Hepatocyte (in vitro differentiated cells): Measurements from ENCODE around the gene UHRF2. TPM values are rescaled to one million over a fixed set of nuclear protein-coding genes. Genes with fewer than 3 reads are reported as not detected.

Experiments used
- DNase-seq: peaks from one replicate; pipeline ENCODE4 v3.0.0-alpha.2; 2016; ENCODE audit warnings: low spot score
- H2AFZ ChIP-seq: fragments of 200-600 bp; sonication (generic); 2 replicates; pipeline ENCODE4 v1.6.0; 2016; ENCODE audit warnings: antibody characterized with exemption, mild to moderate bottlenecking
- H3K27ac ChIP-seq: fragments of 200-600 bp; sonication (generic); 2 replicates; pipeline ENCODE4 v1.5.1; 2016; ENCODE audit warnings: mild to moderate bottlenecking
- H3K27me3 ChIP-seq: fragments of 200-600 bp; sonication (generic); 2 replicates; pipeline ENCODE4 v1.6.1; 2016
- H3K36me3 ChIP-seq: fragments of 200-600 bp; sonication (generic); replicated peaks from 2 replicates; pipeline ENCODE4 v1.5.1; 2016; ENCODE audit warnings: low read depth; ENCODE audit not compliant: insufficient read depth
- H3K4me1 ChIP-seq: fragments of 200-600 bp; sonication (generic); 2 replicates; pipeline ENCODE4 v1.5.1; 2016; ENCODE audit warnings: mild to moderate bottlenecking, moderate library complexity; ENCODE audit not compliant: insufficient read depth
- H3K4me2 ChIP-seq: fragments of 200-600 bp; sonication (generic); 2 replicates; pipeline ENCODE4 v1.6.0; 2016
- H3K4me3 ChIP-seq: fragments of 200-600 bp; sonication (generic); 2 replicates; pipeline ENCODE4 v1.5.1; 2016; ENCODE audit warnings: mild to moderate bottlenecking
- H3K79me2 ChIP-seq: fragments of 200-600 bp; sonication (generic); 2 replicates; pipeline ENCODE4 v1.6.0; 2017; ENCODE audit warnings: mild to moderate bottlenecking
- H3K9me2 ChIP-seq: fragments of 200-600 bp; sonication (generic); replicated peaks from 2 replicates; pipeline ENCODE4 v1.6.0; 2017; ENCODE audit warnings: mild to moderate bottlenecking; ENCODE audit not compliant: insufficient read depth
- H3K9me3 ChIP-seq: fragments of 200-600 bp; sonication (generic); 2 replicates; pipeline ENCODE4 v1.5.1; 2016; ENCODE audit warnings: low read depth, mild to moderate bottlenecking
- H4K20me1 ChIP-seq: fragments of 200-600 bp; sonication (generic); 2 replicates; pipeline ENCODE4 v1.6.0; 2016; ENCODE audit warnings: mild to moderate bottlenecking; ENCODE audit not compliant: insufficient read depth, poor library complexity, severe bottlenecking
- EZH2 ChIP-seq: fragments of 200-600 bp; sonication (generic); IDR thresholded peaks from 2 replicates; pipeline ENCODE4 v1.6.1; 2016; ENCODE audit warnings: antibody characterized with exemption, mild to moderate bottlenecking, borderline replicate concordance
- EZH2phosphoT487 ChIP-seq: fragments of 200-600 bp; sonication (generic); IDR thresholded peaks from one replicate; pipeline ENCODE4 v1.6.1; 2018; ENCODE audit warnings: antibody characterized with exemption, mild to moderate bottlenecking, low read depth, moderate library complexity; ENCODE audit not compliant: unreplicated experiment, severe bottlenecking
- WGBS: methylation state at CpG from one replicate; pipeline ENCODE4 v1.1.6; 2016; ENCODE audit warnings: low lambda C conversion rate; ENCODE audit errors: missing lambda C conversion rate; 5-methylcytosine and 5-hydroxymethylcytosine counted together
- polyA plus RNA-seq: library from polyadenylated mRNA; unstranded; fragments of >200 nt; fragmentation: Nextera tagmentation; extraction: Ambion mirVana; gene quantifications from 2 replicates; pipeline ENCODE4 v1.2.1, GENCODE V29; 2016
- small RNA-seq: library from RNA; depleted of rRNA; stranded (forward); fragments of <200 nt; gene quantifications from one replicate; pipeline ENCODE3, GENCODE V24; 2014
- total RNA-seq: library from RNA; depleted of rRNA; stranded (reverse); fragments of >200 nt; gene quantifications from 2 replicates; pipeline ENCODE4 v1.2.3, GENCODE V29; 2014
- TF ChIP-seq, protein P1 (sequence below): fragments of 200-600 bp; sonication (generic); IDR thresholded peaks from 2 replicates; pipeline ENCODE4 v1.5.1; 2016; ENCODE audit warnings: antibody characterized with exemption, mild to moderate bottlenecking; ENCODE audit not compliant: poor library complexity

Gene UHRF2
- total and polyA plus RNA-seq, 2 experiments from 2014 or later: 16.6 to 42.9 TPM

DNA sequence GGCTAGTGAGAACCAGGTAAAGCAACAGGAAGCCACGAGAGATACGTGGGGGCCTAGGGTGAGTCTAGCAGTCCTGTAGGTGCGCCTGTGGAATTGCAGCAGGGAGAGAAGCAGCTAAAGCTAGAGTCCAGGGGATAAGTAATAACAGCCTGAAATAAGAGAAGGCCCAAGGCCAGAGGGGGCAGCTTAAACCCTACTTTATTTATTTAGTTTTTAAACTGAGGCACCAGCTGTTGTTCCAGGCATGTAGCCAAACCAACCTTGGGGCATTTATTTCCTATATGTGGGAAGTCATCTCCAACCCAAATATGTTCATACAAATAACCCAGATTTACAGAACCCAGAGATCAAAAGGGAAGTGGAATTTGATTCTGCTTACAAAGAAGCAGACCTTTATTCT, 139.0 kb downstream of the UHRF2 start:
- Histone ChIP-seq H3K27ac (no peak overlapping the region), H3K9me3 (no peaks in the 10 kb centered on the region), H4K20me1 (no peaks in the 10 kb centered on the region), H3K36me3 (no peaks in the 10 kb centered on the region), H3K4me1 (no peaks in the 10 kb centered on the region), H3K27me3 (no peaks in the 10 kb centered on the region), H3K4me3 (no peak overlapping the region), H3K79me2 (no peaks in the 10 kb centered on the region), H3K9me2 (no peaks in the 10 kb centered on the region), H3K4me2 (peak overlapping the region; percentile 3), H2AFZ (no peak overlapping the region)
- 69% methylated on average over 3 of the region's 3 CpGs for WGBS
- TF ChIP-seq EZH2phosphoT487 (no peak), EZH2 (no peak)
- TF ChIP-seq, protein P1, sequence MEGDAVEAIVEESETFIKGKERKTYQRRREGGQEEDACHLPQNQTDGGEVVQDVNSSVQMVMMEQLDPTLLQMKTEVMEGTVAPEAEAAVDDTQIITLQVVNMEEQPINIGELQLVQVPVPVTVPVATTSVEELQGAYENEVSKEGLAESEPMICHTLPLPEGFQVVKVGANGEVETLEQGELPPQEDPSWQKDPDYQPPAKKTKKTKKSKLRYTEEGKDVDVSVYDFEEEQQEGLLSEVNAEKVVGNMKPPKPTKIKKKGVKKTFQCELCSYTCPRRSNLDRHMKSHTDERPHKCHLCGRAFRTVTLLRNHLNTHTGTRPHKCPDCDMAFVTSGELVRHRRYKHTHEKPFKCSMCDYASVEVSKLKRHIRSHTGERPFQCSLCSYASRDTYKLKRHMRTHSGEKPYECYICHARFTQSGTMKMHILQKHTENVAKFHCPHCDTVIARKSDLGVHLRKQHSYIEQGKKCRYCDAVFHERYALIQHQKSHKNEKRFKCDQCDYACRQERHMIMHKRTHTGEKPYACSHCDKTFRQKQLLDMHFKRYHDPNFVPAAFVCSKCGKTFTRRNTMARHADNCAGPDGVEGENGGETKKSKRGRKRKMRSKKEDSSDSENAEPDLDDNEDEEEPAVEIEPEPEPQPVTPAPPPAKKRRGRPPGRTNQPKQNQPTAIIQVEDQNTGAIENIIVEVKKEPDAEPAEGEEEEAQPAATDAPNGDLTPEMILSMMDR: no peak
- DNase-seq: no peak

DNA sequence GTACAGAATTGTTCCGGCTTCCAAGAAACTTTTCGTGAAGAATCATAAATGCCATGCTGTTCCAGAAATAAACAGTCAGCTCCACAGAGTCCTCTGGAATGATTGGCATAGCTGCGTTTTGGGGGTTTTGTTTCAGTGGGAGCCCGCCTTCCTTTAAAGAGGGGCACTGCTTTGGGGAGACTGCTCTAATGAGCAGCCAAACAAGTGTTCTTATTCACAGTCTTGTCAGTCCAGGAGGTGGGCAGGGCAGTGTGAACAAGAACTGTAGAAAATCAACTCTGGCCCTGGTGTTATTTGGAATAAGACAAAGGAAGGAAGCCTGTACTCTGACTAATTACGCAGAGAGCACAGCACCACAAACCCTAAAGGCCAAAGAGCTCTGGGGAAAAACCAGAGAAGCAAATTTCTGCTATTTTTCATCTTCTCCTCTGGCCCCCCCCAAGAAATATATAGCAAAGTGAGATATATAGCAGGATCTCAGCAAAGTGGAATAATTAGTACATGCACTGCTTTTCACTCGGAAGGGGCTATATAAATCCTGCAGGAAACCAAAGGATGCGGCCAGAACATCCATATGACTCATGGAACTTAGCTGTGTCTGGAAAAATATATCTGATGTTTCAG, 139.6 kb downstream of the UHRF2 start:
- Histone ChIP-seq H3K27me3 (no peaks in the 10 kb centered on the region), H2AFZ (no peak overlapping the region), H3K4me2 (peak overlapping the region; percentile 3), H3K4me3 (no peak overlapping the region), H3K4me1 (no peaks in the 10 kb centered on the region), H3K9me3 (no peaks in the 10 kb centered on the region), H3K27ac (peak overlapping the region; percentile 39), H3K79me2 (no peaks in the 10 kb centered on the region), H3K9me2 (no peaks in the 10 kb centered on the region), H3K36me3 (no peaks in the 10 kb centered on the region), H4K20me1 (no peaks in the 10 kb centered on the region)
- DNase-seq: no peak
- TF ChIP-seq EZH2phosphoT487 (no peak), EZH2 (no peak)
- TF ChIP-seq, protein P1: no peak
- WGBS: 75% methylated on average over 7 of the region's 7 CpGs

DNA sequence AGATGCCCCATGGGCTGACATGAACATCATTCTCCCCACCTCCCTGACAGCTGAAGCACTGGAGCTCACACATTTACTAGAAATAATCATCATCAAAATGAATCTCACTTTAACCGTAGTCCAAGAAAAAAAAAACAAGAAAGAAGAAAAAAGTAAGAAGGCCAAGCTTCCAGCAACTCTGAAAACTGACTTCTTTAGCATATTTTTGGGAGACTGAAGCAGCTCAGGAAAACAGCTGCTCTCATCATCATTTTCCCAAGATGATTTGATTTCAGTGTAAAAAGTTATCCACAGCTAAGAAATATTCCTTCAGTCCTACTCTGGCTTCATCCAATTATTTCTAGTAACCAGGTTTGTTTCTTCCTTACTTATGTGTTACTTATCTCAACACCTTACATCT, 140.9 kb downstream of the UHRF2 start:
- Histone ChIP-seq H3K4me3 (no peak overlapping the region), H3K36me3 (no peaks in the 10 kb centered on the region), H3K27ac (no peak overlapping the region), H3K9me3 (no peaks in the 10 kb centered on the region), H3K4me1 (no peaks in the 10 kb centered on the region), H3K27me3 (no peaks in the 10 kb centered on the region), H2AFZ (no peak overlapping the region), H4K20me1 (no peaks in the 10 kb centered on the region), H3K4me2 (no peak overlapping the region), H3K9me2 (no peaks in the 10 kb centered on the region), H3K79me2 (no peaks in the 10 kb centered on the region)
- DNase-seq: no peak
- WGBS: 100% methylated on average over 1 of the region's 1 CpG
- TF ChIP-seq EZH2 (no peak), EZH2phosphoT487 (no peak)
- TF ChIP-seq, protein P1: no peak

Small RNA genes within 50 kb of the gene (small RNA-seq; reads per million reads assigned to genes)
- not detected for gene RN7SL25P

Other genes with a start within 250 kb of the UHRF2 start
- gene IL33, start 197.4 kb upstream of the UHRF2 start, total RNA-seq: 2.0 and 2.1 TPM in 2 replicates
- 0.28 TPM in 1 of 2 replicates, not detected in the other for gene IL33, start 197.4 kb upstream of the UHRF2 start, polyA plus RNA-seq
- not detected in 2 replicates for gene TPD52L3, start 84.8 kb upstream of the UHRF2 start, total RNA-seq
- not detected in 2 replicates for gene TPD52L3, start 84.8 kb upstream of the UHRF2 start, polyA plus RNA-seq
- gene GLDC, start 232.5 kb downstream of the UHRF2 start, total RNA-seq: 18.4 and 26.6 TPM in 2 replicates
- 9.7 and 15.6 TPM in 2 replicates for gene GLDC, start 232.5 kb downstream of the UHRF2 start, polyA plus RNA-seq